Measurements from ENCODE around the gene RAI1. TPM values are rescaled to one million over a fixed set of nuclear protein-coding genes. Genes with fewer than 3 reads are reported as not detected.
A peak's percentile ranks its signal among the peaks of the same experiment; 100 is the strongest.

Gene RAI1
- total and polyA plus RNA-seq, 2 of the 13 experiments (the other 11 are each of a cell fraction or from before 2014, with no cell fraction given) = 3.4 to 5.2 TPM

DNA sequence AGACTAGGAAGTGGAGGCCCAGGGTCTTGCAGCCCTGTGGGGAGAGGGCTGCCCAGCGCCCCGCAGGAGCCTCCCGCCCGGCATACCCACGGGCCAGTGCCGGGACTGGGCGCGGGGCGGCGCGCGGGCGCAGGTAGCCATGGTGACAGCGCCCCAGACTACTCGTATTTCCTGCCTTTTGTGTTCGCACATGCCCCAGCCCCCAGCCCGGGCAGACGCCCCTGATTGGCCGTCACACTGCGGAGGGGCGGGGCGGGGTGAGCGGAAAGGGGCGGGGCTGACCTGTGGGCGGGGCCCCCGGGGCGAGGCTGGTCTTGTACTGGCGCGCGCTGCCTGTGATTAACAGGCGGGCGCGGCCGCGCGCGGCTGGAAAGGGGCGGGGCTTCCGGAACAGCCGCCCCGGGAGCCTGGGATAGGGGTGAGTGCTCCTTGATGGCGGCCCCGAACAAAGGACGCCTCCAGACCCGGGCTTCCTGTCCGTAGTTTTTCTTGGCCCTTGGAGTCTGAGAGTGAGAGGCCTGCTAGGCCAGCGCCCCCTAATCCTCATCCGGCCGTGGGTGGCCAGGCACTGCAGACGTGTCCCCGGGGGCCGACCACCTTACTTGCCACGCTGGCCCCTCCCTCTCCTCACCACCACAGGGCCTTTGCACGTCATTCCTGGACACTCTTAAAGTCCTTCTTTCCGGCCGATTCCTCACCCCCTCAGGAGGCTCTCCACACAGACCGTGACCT lies 71.0 kb downstream of the RAI1 start (continued):
- TF ChIP-seq, protein P1, sequence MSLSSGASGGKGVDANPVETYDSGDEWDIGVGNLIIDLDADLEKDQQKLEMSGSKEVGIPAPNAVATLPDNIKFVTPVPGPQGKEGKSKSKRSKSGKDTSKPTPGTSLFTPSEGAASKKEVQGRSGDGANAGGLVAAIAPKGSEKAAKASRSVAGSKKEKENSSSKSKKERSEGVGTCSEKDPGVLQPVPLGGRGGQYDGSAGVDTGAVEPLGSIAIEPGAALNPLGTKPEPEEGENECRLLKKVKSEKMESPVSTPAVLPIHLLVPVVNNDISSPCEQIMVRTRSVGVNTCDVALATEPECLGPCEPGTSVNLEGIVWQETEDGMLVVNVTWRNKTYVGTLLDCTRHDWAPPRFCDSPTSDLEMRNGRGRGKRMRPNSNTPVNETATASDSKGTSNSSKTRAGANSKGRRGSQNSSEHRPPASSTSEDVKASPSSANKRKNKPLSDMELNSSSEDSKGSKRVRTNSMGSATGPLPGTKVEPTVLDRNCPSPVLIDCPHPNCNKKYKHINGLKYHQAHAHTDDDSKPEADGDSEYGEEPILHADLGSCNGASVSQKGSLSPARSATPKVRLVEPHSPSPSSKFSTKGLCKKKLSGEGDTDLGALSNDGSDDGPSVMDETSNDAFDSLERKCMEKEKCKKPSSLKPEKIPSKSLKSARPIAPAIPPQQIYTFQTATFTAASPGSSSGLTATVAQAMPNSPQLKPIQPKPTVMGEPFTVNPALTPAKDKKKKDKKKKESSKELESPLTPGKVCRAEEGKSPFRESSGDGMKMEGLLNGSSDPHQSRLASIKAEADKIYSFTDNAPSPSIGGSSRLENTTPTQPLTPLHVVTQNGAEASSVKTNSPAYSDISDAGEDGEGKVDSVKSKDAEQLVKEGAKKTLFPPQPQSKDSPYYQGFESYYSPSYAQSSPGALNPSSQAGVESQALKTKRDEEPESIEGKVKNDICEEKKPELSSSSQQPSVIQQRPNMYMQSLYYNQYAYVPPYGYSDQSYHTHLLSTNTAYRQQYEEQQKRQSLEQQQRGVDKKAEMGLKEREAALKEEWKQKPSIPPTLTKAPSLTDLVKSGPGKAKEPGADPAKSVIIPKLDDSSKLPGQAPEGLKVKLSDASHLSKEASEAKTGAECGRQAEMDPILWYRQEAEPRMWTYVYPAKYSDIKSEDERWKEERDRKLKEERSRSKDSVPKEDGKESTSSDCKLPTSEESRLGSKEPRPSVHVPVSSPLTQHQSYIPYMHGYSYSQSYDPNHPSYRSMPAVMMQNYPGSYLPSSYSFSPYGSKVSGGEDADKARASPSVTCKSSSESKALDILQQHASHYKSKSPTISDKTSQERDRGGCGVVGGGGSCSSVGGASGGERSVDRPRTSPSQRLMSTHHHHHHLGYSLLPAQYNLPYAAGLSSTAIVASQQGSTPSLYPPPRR (CRISPR knock-in tag; IDR thresholded peaks at IDR 0.05; ENCODE audit: borderline replicate concordance) = no peak
- TF ChIP-seq PPARG (CRISPR knock-in tag; conservative IDR thresholded peaks at IDR 0.05) (no peak), ZNF235 (CRISPR knock-in tag; IDR thresholded peaks at IDR 0.05; ENCODE audit: borderline replicate concordance) (0 out of 2 replicates have a peak, but pooled peaks have one; percentile 18), ZNF121 (CRISPR knock-in tag; IDR thresholded peaks at IDR 0.05) (peak; percentile 12; the same call in 1 of the 2 replicates), NFE2 (CRISPR knock-in tag; IDR thresholded peaks at IDR 0.05) (no peak), ZMYM3 (CRISPR knock-in tag; IDR thresholded peaks at IDR 0.05) (peak; percentile 99), ZNF619 (CRISPR knock-in tag; IDR thresholded peaks at IDR 0.05) (no peak), ZSCAN29 (CRISPR knock-in tag; conservative IDR thresholded peaks at IDR 0.05) (no peak), ZFP62 (CRISPR knock-in tag; IDR thresholded peaks at IDR 0.05) (no peak), ZNF773 (CRISPR knock-in tag; IDR thresholded peaks at IDR 0.05; ENCODE audit: borderline replicate concordance) (0 out of 2 replicates have a peak, but pooled peaks have one; percentile 41), RFX1 (IDR thresholded peaks at IDR 0.05) (peak; percentile 83), PHF20 (CRISPR knock-in tag; IDR thresholded peaks at IDR 0.05) (peak; percentile 51), ZNF430 (CRISPR knock-in tag; IDR thresholded peaks at IDR 0.05) (no peak), PCBP1 (IDR thresholded peaks at IDR 0.05; ENCODE audit: borderline replicate concordance, low read depth, low read length) (peak; percentile 68; the same call in 1 of the 2 replicates), SAP130 (CRISPR knock-in tag; IDR thresholded peaks at IDR 0.05; ENCODE audit: low read depth) (peak; percentile 82), TAF1 (CRISPR knock-in tag; IDR thresholded peaks at IDR 0.05) (peak; percentile 45; the same call in 1 of the 2 replicates)
- TF ChIP-seq, protein P2, sequence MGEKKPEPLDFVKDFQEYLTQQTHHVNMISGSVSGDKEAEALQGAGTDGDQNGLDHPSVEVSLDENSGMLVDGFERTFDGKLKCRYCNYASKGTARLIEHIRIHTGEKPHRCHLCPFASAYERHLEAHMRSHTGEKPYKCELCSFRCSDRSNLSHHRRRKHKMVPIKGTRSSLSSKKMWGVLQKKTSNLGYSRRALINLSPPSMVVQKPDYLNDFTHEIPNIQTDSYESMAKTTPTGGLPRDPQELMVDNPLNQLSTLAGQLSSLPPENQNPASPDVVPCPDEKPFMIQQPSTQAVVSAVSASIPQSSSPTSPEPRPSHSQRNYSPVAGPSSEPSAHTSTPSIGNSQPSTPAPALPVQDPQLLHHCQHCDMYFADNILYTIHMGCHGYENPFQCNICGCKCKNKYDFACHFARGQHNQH (CRISPR knock-in tag; IDR thresholded peaks at IDR 0.05) = 0 out of 2 replicates have a peak, but pooled peaks have one; percentile 31
- TF ChIP-seq, protein P3, sequence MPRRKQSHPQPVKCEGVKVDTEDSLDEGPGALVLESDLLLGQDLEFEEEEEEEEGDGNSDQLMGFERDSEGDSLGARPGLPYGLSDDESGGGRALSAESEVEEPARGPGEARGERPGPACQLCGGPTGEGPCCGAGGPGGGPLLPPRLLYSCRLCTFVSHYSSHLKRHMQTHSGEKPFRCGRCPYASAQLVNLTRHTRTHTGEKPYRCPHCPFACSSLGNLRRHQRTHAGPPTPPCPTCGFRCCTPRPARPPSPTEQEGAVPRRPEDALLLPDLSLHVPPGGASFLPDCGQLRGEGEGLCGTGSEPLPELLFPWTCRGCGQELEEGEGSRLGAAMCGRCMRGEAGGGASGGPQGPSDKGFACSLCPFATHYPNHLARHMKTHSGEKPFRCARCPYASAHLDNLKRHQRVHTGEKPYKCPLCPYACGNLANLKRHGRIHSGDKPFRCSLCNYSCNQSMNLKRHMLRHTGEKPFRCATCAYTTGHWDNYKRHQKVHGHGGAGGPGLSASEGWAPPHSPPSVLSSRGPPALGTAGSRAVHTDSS (CRISPR knock-in tag; conservative IDR thresholded peaks at IDR 0.05) = no peak
- TF ChIP-seq, protein P4, sequence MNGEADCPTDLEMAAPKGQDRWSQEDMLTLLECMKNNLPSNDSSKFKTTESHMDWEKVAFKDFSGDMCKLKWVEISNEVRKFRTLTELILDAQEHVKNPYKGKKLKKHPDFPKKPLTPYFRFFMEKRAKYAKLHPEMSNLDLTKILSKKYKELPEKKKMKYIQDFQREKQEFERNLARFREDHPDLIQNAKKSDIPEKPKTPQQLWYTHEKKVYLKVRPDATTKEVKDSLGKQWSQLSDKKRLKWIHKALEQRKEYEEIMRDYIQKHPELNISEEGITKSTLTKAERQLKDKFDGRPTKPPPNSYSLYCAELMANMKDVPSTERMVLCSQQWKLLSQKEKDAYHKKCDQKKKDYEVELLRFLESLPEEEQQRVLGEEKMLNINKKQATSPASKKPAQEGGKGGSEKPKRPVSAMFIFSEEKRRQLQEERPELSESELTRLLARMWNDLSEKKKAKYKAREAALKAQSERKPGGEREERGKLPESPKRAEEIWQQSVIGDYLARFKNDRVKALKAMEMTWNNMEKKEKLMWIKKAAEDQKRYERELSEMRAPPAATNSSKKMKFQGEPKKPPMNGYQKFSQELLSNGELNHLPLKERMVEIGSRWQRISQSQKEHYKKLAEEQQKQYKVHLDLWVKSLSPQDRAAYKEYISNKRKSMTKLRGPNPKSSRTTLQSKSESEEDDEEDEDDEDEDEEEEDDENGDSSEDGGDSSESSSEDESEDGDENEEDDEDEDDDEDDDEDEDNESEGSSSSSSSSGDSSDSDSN (CRISPR knock-in tag; IDR thresholded peaks at IDR 0.05) = 0 out of 2 replicates have a peak, but pooled peaks have one; percentile 22

All from HepG2 (cell line).